ENCODE data around the gene KCNIP2. TPM values are rescaled to one million over a fixed set of nuclear protein-coding genes. Genes with fewer than 3 reads are reported as not detected.

Gene KCNIP2
- total and polyA plus RNA-seq, 2 donors = 0.85 to 1.3 TPM

GRCh38 chr10:101777619-101778145 is 65.9 kb downstream of the KCNIP2 start:
- Histone ChIP-seq H3K9me3 (ENCODE audit: control insufficient read depth in 2 of 2, insufficient read depth in 1 of 2, low read length in 1 of 2) (peaks cover 0 to 17% of the 10 kb centered on the region in 2 donors), H3K36me3 (ENCODE audit: control insufficient read depth in 2 of 2, insufficient read depth in 2 of 2, low read length in 1 of 2) (no peaks in the 10 kb centered on the region), H3K27me3 (ENCODE audit: control insufficient read depth in 2 of 2, insufficient read depth in 1 of 2, low read length in 1 of 2) (peaks cover 69 to 79% of the 10 kb centered on the region in 2 donors), H3K4me3 (ENCODE audit: low read length in 2 of 2) (no peak overlapping the region), H3K4me1 (ENCODE audit: control insufficient read depth in 2 of 2, insufficient read depth in 2 of 2, low read length in 2 of 2) (peaks cover 12 to 45% of the 10 kb centered on the region in 2 donors), H3K27ac (ENCODE audit: low read depth in 1 of 2, low read length in 1 of 2) (no peak overlapping the region)
- DNase-seq (ENCODE audit: low read depth in 6 of 9, low spot score in 9 of 9) = no peak
- WGBS = over 99% methylated on average over 3 of the region's 3 CpGs

- DNase-seq (ENCODE audit: low read depth in 6 of 9, low spot score in 9 of 9) = no peak
- Histone ChIP-seq H3K27me3 (ENCODE audit: control insufficient read depth in 2 of 2, insufficient read depth in 1 of 2, low read length in 1 of 2) (peaks cover 79 to 93% of the 10 kb centered on the region in 2 donors), H3K27ac (ENCODE audit: low read depth in 1 of 2, low read length in 1 of 2) (no peak overlapping the region), H3K4me3 (ENCODE audit: low read length in 2 of 2) (peak overlapping the region in 1 of 2 donors; percentile 15), H3K36me3 (ENCODE audit: control insufficient read depth in 2 of 2, insufficient read depth in 2 of 2, low read length in 1 of 2) (no peaks in the 10 kb centered on the region), H3K9me3 (ENCODE audit: control insufficient read depth in 2 of 2, insufficient read depth in 1 of 2, low read length in 1 of 2) (peaks cover 0 to 17% of the 10 kb centered on the region in 2 donors), H3K4me1 (ENCODE audit: control insufficient read depth in 2 of 2, insufficient read depth in 2 of 2, low read length in 2 of 2) (peaks cover 12 to 31% of the 10 kb centered on the region in 2 donors)
- 7% methylated on average over 70 of the region's 74 CpGs for WGBS
Observed at GRCh38 chr10:101776161-101776817, 67.3 kb downstream of the KCNIP2 start.

Other genes starting within 250 kb of the KCNIP2 start
- 32.0 TPM for gene FBXW4, start 148.6 kb downstream of the KCNIP2 start, total RNA-seq
- 32.9 TPM for gene FBXW4, start 148.6 kb downstream of the KCNIP2 start, polyA plus RNA-seq
- gene FGF8, start 67.7 kb downstream of the KCNIP2 start, total RNA-seq = 0.14 TPM
- not detected for gene FGF8, start 67.7 kb downstream of the KCNIP2 start, polyA plus RNA-seq
- gene NPM3, start 60.4 kb downstream of the KCNIP2 start, total RNA-seq = 50.6 TPM
- 30.6 TPM for gene NPM3, start 60.4 kb downstream of the KCNIP2 start, polyA plus RNA-seq
- gene OGA, start 25.4 kb downstream of the KCNIP2 start, total RNA-seq = 104 TPM
- 154 TPM for gene OGA, start 25.4 kb downstream of the KCNIP2 start, polyA plus RNA-seq
- 8.7 TPM for gene ARMH3, start 212.4 kb upstream of the KCNIP2 start, total RNA-seq
- 18.2 TPM for gene ARMH3, start 212.4 kb upstream of the KCNIP2 start, polyA plus RNA-seq
- gene HPS6, start 221.5 kb upstream of the KCNIP2 start, total RNA-seq = 15.3 TPM
- 8.7 TPM for gene HPS6, start 221.5 kb upstream of the KCNIP2 start, polyA plus RNA-seq